ENCODE results near the gene RUSC1.

Gene RUSC1

DNA sequence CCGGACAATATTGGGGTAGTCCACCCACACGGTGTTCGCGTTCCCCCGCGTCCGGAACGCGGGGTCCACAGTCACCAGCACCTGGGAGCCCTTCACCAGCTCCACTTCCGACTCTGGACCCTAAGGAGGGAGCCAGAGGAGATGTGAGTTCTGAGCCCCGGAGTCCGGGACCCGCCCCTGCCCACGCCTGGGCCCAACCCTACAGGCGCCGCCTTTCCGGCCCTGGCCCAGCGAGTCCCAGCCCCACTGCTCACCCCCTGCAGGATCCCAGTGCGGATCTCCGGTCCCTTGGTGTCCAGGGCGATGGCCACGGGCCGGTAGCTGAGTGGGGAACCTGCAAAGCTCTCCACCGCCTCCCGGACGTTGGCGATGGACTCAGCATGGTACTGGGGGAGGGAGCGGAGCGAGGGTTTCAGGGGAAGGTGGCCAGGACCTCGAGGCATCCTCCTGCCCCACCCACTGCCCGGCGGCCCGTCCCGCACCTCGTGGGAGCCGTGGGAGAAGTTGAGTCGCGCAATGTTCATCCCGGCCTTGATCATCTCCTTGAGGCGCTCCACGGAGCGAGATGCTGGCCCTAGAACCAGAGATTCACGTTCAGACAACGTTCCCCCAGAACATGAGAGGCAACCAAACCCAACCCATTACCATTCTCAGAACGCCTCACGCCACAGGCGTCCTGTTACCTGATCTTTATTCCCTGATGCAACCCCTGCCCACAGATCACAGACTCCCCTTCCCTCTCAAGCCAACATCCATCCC lies 25.3 kb upstream of the RUSC1 start:
- no peak for DNase-seq

DNA sequence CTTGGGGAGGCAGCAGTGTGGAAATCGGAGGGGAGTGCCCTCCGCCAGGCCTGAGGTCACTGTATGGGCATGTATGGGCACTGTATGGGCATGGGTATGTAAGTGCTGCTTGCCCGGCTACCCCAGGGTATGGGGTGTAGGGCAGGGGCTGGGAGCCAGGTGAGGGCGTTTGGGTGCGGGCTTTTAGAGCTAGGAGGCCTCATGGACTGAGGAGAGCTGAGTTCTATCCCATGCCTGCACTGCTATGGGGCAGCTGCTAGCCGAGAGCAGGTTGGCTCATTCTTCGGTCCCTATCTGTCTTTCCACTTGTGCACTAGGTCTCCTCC lies 24.8 kb upstream of the RUSC1 start:
- no peak for DNase-seq

DNA sequence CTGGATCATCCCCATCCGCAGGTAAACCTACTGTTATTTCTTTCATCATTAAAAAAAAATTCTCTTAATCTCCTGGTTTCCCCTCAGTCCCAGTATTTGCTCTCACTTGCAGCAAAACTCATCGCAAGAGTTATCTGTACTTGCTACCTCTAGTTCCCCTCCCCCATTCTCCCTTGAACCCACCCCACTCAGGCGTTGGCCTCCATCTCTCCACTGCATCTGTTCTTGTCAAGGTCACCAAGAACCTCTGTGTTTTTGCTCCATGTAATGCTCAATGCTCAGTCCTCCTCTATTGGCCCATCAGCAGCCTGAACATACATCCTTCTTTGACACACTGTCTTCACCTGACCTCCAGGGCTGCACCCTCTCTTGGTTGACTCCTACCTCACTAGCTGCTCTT lies 24.0 kb upstream of the RUSC1 start:
- DNase-seq: no peak

GRCh38 chr1:155297384-155297783 lies 23.3 kb upstream of the RUSC1 start:
- DNase-seq: no peak

- no peak for DNase-seq
Observed at GRCh38 chr1:155300024-155300423, 20.7 kb upstream of the RUSC1 start.

DNA sequence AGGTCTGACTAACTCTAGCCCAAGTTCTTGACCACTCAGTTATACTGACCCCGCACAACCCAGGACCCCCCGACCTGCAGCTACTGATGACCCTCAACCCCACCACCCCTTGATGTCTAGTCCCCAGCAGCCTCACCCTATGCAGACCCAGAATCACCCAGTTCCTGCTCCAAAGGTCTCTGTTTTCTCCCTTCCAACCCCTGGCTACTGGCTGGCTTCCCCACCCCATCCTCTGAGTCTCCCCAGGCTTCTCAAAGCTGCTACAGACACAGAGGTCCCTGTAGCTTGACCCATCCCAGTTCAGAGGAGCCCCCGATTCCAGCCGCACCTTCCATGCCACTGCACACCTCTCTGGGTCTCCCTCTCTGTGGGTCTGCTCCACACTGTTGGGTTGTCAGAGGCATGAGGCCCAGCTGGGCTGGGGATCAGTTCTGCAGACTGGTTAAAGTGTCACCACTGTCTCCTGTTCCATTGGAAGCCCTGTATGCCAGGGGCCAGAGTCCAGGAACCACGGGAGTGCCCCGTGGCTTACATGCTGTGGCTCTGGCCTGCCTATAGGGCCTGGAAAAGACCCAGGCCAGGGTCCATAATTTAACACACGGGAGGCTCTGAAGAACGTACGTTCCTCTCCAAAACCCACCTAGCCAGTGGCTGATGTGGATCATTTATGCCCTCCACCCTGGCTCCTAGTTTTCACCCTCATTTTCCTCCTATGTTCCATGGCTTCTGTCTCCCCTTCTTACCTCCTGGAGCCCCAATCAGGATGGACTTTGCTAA lies 20.0 kb upstream of the RUSC1 start:
- no peak for DNase-seq

- no peak for DNase-seq
Observed at GRCh38 chr1:155301342-155301841, 19.3 kb upstream of the RUSC1 start, which contains the start of gene PKLR. PKLR (minus strand) TSS chr1:155301438; CDS start chr1:155301395, 43 bp downstream.

DNA sequence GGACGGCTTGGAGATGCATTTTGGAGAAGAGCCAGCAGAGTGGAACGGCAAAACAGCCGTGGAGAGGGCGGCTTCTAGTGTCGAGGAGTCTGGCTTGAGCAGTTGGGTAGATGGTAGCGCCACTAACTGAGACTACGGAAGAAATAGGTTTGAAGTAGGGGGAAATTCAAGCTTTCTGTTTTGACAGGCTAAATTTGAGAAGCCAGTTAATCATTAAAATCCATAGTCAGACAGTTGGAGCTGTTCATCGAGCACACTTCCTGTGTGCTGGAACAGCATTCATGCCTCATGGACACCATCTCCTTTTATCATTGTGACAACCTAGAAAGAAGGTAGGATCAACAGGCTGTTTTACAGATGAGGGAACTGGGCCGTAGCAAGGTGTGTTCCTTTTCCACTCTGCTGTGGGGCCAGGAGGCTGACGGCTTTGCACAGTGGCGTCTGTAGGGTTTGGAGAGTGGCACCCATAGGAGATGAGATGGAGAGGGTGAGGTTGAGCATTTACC lies 16.1 kb upstream of the RUSC1 start:
- DNase-seq: no peak

DNA sequence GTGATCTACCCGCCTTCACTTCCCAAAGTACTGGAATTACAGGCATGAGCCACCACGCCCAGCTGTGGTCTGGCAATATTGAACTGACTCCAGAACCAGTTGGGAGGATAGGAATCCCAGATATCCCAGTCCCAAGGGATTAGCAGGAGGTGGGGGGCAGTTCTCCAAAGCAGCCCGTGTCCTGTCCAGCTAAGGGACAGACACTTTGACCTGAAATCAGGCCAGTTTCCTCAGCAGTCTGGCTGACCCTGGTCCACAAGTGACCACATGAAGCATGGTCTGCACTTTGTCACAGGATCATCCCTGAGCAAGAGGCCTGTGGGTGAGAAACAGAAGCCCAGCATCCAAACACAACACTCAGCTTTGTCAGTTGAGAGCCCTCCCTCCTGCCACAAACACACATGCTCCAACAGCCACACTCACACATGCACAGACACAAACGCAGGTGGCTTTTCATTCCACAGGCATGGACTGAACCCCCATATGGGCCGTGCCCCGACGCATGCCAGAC lies 14.8 kb upstream of the RUSC1 start:
- no peak for DNase-seq

DNA sequence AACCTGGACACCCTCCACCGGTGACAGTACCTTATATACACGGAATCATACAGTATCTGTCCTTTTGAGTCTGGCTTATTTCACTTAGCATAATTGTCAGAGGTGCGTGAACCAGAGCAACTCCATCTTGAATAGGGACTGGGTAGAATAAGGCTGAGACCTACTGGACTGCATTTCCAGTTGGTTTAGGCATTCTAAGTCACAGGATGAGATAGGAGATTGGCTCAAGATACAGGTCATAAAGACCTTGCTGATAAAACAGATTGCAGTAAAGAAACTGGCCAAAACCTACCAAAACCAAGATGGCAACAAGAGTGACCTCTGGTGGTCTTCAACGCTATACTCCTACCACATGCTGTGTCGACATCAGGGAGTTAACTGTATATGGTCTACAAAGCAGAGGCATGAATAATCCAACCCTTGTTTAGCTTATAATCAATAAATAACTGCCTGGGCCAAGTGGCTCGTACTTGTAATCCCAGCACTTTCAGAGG lies 13.4 kb upstream of the RUSC1 start:
- DNase-seq: peak in 1 of 5 donors; percentile 38

DNA sequence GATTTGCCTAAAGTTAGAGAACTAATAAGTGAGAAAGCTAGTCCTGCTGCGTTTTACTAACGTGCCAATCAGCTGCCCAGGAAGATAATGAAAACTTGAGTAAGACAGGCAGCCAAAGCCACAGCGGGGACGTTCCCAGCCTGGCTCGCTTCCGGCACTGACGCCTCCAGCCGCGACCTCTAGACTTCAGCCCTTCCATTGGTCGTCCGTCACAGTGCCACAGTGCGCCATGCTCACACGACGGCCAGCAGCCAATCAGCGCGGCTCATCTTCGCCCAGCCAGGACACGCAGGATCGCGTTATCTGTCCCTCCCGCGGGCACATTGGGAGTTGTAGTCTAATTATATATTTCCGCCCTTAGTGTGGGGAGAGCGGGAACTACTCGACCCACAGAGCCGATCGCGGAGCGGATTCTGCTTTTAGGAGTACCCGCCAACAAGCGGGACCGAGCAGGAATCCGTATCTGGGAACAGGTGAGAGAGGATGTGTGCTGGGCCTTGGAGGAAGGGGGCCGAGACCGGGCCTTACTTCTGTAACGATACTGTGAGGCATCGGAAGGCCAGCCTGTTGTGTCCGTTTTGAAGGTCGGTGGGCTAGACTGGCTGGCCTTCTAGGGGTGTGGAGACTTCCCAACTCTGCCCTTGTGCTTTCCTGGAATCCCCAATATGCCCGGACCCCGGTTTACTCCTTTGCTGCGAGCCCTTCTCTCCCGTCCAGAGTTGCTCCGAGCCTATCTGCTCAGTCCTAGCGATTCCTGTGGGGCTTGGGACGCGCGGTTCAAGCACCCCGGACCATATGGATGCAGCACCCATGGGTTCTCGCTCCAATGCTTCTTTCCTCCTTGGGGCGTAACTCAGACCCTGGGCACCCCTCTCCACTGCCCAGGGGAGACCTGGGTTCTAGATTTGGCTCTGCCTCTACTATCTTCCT lies 11.9 kb upstream of the RUSC1 start, which contains the start of gene FDPS:
Gene FDPS, plus strand, starts transcription at position 374 of the 930 bp plus-strand sequence. CDS start 924 bp downstream, outside the sequence.
- peak; percentile 94 to 99 (median 97) for DNase-seq

DNA sequence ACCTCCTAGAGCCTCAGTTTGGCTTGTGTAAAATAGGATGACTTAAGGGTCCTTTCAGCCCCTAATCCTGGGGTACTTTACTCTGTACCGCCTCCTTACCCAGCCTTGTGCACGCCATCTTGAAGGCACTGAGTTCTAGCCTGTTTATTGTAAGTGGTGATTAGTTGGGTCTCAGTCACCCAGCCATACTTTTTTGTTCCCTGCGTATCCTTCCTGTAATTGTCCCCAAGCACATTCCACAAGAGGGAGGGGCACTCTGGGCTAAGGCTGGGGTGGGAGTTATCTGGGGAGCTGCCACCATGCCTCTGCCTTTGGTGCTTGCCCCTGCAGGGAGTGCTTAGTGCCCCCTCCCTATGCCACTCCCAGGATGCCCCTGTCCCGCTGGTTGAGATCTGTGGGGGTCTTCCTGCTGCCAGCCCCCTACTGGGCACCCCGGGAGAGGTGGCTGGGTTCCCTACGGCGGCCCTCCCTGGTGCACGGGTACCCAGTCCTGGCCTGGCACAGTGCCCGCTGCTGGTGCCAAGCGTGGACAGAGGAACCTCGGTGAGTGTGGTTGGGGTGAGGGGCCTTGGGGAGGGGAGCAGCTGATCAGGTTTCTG lies 11.2 kb upstream of the RUSC1 start:
- DNase-seq: no peak

GRCh38 chr1:155313261-155313660 lies 7.4 kb upstream of the RUSC1 start:
- no peak for DNase-seq

DNA sequence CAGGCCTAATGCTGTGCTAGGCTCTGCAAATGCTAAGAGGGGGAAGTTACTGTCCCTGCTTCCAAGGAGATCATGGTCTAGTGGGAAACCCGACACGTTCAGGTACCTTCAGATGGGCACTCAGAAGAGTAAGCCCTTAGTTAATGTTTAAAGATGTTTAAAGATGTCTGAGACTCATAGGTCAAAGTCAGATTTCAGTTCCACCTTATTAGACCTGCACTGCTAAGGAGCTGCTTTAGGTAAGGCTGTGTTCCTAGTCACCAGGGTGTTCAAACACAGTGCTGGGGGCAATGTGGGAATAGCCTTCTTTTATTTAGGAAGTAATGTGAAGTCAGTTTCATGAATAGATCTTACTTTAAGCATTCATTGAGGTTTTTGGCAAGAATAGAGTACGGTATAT lies 3.8 kb upstream of the RUSC1 start:
- no peak for DNase-seq

GRCh38 chr1:155318082-155318481 lies 2.6 kb upstream of the RUSC1 start:
- DNase-seq: no peak

- DNase-seq: no peak
Observed at GRCh38 chr1:155319536-155319935, 1.2 kb upstream of the RUSC1 start.

- DNase-seq: no peak
Observed at GRCh38 chr1:155320252-155320651, 442 bp upstream of the RUSC1 start.

GRCh38 chr1:155321639-155322503 lies 1.2 kb downstream of the RUSC1 start:
- no peak for DNase-seq

DNA sequence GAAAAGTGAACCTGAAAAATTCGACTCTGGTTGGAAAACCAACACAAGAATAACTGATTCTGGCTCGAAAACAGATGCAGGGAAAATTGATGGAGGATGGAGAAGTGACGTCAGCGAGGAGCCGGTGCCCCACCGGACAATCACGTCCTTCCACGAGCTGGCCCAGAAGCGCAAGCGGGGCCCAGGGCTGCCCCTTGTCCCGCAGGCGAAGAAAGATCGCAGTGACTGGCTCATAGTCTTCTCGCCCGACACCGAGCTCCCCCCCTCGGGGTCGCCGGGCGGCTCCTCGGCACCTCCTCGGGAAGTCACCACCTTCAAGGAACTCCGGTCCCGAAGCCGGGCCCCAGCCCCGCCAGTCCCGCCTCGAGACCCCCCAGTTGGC lies 1.9 kb downstream of the RUSC1 start:
- DNase-seq: no peak

GRCh38 chr1:155322953-155323728 lies 2.4 kb downstream of the RUSC1 start:
- DNase-seq: peak; percentile 63 to 83 (median 79)
